ENCODE data around the gene NUPR1.
"Not testable (repeated sequence)": the region's sequence is repeated elsewhere in the genome, so short reads cannot be mapped to it uniquely, and the experiment has no call there.

The NUPR1 gene, protein sequence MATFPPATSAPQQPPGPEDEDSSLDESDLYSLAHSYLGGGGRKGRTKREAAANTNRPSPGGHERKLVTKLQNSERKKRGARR

DNA sequence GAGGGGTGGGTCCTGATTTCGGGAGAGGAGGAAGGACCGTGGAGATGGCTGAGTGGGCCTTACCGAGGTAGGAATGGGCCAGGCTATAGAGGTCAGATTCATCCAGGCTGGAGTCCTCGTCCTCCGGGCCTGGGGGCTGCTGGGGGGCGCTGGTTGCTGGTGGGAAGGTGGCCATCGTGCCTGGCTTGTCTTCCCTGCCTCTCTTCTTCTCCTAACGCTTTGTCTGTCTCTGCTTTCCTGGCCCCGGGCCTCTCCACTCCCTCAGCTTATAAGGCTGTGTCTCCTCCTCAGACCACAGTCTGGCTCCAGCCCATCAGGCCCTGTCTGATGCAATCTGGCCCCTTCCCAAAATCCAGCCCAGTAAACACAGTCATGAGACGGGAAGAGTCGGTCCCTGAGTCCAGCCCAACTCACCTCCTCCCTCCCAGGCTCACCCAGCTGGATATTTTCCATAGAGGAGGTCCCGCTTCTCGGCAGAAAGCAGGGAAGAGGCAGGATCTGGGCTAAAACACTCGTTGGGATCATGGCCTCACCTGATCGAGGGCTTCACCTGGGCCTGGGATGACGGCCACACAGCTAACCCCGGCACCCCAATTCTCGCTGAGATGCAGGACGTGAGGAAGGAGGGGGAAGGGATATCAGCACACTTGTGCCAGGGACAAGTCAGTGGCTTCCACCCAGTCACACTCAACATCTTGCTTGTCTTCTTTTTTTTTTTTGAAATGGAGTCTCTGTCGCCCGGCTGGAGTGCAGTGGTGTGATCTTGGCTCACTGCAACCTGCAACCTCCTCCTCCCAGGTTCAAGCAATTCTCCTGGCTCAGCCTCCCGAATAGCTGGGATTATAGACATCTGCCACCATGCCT, at the start of gene NUPR1:
Gene NUPR1, minus strand, starts transcription at position 242 of the 864 bp plus-strand sequence. Its CDS starts 67 bp downstream, at position 175.
- no peak for DNase-seq

DNA sequence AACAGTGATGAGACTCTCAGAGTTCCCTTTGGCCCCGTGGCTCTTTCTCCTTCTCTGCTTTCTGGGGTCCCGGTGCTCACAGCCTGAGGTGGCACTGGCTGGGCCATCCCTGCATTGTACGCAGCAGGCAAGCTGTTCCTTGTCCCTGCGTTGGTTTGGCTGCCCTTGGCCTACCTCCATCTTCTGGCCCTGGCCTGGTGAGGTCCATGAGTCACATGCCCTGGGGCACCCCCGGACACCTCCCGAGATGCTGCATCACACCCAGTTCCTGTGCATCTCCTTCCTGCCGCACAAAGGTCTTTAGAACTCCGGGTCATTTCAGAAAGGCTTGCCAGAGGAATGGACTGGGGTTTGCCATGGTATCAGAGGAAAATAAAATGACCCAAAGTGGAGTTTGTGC, 48.6 kb upstream of the NUPR1 start:
- DNase-seq, result no peak

DNA sequence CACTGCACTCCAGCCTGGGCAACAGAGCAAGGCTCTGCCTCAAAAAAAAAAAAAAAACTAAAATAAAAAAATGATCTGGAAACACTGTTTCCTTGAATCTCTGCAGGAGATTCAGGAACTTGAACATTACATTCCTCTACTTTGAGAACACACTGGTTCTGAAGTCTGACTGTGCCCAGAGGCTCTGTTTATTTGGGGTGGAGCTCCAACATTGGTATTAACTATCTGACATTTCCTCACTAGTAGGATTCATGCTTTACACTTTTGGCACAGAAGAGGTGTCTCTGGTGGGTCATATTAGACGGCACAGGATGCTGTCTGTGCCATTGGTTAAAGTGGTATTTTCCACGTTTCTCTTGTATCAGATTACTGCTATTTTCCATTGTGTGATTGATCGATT, 47.7 kb upstream of the NUPR1 start:
- no peak for DNase-seq

DNA sequence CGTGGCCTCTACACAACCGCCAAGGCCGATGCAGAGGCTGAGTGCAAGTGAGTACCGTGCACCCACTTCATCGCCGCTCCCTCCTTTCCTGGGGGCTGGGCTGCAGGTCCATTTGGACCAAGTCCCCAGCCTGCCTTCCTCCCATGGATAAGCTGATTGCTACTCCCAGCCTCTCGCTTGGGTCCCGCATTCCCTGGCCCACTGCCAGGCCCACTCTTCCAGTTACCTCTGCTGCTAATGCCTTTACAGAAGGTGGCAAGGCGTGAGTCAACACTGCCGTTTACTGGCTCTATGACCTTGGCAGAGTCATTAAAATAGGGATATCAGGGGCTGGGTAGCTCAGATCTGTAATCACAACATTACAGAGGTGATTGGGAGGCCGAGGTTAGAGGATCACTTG, 46.9 kb upstream of the NUPR1 start:
- no peak for DNase-seq

DNA sequence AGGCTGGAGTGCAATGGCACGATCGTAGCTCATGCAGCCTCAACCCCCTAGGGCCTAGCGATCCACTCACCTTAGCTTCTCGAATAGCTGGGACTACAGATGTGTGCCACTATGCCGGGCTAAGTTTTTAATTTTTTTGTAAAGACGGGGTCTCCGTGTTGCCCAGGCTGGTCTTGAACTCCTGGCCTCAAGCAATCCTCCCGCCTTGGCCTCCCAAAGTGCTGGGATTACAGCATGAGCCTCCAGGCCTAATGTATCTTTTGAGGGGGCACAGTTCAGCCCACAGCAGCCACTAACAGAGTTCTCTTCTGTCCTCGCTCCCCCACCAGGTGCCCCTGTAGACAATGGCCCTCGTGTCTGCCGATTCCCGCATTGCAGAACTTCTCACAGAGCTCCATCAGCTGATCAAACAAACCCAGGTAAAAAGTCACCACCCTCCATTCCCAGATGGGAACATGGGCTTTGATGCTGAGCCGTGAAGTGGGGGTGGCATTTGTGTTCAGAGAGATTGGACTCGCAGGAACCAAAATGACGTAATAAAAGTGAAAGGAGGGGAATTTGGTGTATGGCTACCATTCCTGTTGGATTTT, 42.0 kb upstream of the NUPR1 start:
- DNase-seq, result no peak

DNA sequence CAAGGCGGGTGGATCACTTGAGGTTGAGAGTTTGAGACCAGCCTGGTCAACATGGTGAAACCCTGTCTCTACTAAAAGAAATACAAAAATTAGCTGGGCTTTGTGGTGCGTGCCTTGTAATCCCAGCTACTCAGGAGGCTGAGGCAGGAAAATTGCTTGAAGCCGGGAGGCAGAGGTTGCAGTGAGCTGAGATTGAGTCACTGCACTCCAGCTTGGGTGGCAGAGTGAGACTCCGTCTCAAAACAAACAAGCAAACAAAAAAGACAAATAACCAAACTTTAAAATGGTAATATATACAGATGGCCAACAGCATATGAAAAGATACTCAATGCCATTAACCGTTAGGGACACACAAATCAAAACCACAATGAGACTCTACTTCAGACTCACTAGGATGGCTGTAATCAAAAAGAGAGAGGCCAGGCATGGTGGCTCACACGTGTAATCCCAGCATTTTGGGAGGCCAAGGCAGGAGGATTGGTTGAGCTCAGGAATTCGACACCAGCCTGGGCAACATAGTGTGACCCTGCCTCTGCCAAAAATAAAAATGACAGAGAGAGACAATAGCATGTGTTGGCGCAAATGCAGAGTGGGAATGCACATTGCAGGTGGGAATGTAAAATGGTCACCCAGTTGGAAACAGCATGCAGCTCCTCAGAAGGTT, 36.8 kb upstream of the NUPR1 start:
- no peak for DNase-seq

DNA sequence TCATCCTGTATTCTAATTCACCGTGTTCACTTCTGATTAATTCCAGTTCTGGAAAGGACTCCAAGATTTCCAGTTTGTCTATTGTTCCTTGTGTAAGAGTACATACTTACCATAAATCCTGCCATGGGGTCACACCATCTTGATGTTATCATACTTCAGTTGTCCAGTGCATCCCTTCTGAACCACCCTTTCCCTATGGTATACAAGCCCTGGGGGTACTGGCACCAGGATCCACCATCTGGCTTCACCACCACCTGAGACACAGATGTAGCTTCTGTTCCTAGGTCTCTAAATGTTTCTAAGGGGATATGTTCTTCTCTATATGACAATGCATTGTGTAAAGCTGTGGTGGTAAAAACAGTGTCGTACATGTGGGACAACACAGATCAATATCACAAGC, 36.2 kb upstream of the NUPR1 start:
- no peak for DNase-seq

DNA sequence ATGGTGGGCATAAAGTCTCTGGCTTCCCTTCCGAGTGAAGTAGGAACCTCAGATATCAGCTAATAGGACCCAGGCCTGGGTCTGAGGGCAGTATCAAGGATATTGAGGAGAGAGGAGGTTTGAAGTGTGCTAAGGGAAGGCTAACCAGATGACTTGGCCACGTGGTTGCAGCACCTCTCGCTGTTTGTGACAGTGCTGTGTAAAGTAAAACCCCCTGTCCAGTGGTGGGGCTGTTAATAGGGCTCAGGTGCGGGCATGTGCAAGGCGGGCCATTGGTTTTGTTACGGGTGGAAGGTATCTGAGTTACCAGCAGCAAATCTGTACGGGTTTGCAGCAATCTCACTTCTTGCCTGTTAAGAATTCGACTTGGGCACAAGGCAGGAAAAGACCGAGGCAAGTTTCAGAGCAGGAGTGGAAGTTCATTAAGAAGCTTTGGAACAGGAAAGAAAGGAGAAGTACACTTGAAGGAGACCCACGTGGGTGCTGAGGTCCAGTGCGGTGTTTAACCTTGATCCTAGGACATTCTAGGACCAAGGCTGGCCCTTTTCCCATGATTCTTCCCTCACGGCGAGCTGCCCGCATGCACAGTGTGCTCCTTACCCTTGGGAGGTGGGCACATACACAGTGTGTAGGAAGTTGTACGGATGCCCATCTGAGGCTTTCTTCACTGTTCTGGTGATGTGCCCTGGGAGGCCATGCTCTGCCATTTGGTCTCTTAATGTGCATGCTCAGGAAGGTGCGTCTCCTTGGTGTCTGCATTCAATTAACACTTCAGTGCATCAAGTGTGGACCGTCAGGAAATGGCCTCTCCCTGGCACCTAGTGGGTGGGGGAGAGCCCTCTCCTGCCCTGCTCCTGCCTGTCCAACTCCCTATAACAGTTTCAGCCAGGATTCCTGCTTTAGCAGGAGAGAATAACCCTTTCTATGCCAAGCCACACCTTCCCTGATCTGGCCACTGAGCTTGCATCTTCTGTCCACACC, 35.3 kb upstream of the NUPR1 start:
- no peak for DNase-seq

DNA sequence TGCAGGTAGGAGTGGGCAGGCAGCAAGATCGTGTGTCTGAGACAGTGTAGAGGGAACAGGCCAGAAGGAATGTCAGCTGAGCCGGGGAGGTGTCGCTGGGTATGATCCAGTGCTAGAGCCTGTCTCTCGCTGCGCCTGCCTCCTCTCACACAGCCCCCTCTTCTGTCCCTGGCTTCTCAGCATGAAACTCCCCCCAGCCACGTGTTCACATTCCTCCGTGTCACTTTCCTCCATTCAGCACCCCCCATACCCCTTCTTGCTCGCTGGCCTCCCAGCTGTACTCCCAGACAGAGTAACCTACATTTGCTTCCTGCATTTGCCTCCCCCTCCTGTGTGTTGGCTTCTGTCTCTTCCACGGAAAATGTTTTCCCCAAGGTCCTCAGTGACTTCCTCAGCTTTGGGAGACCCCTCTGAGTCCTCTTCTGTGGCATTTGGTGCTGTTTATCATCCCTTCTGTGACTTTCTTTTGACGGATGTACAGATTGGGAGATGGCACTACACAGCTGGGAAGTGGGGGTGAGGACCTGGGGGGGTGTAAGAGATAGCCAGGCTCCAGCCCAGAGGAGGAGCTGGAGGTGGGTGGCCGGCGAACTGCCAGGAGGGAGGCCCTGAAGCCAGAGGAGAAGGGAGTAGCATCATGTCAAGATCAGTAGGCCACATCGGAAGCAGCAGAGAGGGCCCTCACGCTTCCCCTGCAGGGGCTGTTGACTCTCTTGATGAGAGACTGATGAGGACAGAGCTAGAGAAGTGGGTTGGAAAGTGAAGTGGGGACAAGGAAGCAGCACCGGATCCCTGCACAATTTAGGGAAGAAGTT, 34.1 kb upstream of the NUPR1 start:
- DNase-seq, result no peak

DNA sequence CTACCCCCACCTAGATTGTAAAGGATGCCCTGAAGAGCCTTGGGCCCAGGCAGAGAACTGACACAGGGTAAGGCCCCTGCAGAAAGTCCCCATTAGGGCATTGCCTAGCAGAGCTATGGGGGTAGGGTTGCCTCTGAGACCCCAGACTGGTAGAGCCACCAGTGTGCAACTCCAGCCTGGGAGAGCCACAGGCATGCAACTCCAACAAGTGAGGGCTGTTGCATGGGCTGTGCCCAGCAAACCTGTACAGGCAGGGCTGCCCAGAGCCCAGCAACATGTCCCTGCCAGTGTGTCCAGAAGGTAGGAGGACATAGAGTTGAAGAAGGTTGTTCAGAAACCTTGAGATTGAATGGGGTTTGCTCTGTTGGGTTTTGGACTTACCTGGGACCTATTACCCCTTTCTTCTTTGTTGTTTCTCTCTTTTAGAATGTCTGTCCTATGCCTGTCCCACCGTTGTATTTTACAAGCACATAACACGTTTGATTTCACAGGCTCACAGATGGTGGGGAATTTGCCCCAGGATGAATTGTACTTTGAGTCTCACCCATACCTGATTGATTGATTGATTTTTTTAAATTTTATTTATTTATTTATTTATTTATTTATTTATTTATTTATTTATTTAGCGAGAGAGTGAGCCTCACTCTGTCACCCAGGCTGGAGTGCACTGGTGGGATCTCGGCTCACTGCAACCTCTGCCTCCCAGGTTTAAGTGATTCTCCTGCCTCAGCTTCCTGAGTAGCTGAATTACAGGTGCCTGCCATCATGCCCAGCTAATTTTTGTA, 31.4 kb upstream of the NUPR1 start:
- no peak for DNase-seq

DNA sequence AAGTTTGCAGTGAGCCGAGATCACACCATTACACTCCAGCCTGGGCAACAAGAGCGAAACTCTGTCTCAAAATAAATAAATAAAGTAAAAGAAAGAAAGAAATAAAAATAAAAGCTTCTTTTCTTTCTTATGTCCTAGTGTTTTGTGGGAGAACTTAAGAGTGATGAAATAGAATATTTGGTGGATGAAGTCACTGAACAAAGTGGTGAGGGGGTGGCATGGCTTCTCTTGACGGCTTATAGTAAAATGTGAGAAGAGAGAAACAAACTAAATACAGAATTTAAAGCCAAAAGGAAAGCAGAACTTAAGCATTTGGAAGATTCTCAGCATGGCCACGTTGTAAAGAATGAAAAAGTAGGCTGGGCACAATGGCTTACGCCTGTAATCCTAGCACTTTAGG, 30.2 kb upstream of the NUPR1 start:
- no peak for DNase-seq

DNA sequence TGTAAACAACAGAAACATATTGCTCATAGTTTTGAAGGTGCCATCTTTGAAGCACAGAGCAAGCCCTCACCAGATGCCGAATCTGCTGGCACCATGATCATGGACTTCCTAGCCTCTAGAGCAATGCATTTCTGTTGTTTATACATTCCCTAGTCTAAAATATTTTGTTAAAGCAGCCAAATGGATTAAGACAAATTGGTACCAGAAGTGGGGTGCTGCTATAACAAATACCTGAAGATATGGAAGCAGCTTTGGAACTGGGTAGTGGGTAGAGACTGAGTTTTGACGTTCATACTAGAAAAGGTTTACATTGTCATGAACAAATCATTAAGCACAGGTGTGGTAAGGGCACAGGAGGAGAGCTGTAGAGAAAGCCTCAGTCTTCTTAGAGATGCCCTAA, 28.5 kb upstream of the NUPR1 start:
- no peak for DNase-seq

DNA sequence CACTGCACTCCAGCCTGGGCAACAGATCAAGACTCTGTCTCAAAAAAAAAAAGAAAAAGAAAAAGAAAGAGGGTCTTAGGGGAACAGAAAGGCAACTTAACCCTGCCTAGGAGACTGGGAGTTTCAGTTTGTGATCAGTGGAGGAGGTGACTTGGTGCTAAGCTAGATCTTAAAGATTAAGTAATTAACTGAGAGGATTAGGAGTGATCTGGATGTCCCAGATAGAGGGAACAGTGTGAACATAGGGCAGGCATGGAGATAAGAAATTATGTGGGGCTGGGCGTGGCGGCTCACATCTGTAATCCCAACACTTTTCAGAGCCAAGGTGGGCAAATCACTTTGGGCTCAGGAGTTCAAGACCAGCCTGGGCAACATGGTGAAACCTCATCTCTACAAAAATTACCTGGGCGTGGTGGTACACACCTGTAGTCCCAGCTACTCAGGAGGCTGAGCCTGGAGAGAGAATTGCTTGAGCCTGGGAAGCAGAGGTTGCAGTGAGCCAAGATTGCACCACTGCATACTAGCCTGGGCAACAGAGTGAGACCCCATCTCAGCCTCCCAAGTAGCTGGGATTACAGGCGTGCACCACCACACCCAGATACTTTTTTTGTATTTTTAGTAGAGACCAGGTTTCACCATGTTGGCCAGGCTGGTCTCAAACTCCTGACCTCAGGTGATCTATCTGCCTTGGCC, 27.6 kb upstream of the NUPR1 start:
- not testable (repeated sequence) for DNase-seq

DNA sequence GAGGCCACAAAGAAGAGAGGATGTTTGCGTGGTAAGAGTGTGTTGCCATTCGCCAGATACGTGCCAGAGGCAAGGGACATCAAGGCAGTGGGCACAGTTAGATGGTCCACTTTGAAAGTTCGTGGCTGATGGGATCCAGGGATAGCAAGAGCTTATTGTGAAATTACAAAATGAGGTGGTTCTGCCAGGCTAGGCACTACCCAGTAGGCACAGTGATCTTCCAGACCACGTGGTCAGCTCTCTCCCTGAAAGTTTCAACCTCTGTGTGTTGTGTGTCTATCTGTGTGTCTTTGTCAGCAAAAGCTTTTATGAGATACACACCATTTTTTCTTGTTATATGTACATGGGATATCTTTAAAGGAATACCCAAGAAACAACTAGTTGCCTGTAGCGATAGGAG, 24.4 kb upstream of the NUPR1 start:
- DNase-seq, result no peak

DNA sequence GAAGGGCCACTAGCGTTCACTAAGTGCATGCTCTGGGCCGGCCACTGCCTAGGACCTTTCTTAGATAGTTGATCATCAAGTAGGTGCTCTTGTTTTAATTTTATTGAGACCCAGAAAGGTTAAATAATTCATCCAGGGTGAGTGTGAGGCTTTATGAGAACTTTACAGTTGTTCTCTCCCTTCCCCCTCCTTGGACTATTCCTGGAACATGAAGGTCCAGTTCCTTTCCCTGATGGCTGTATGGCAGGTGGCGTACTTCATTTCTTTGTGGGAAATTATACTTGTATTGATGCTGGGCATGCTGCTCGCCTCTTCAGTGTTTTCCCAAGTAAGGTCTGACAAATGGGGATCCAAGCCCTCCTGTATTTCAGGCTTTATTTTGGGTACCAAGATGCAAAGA, 23.4 kb upstream of the NUPR1 start:
- no peak for DNase-seq

DNA sequence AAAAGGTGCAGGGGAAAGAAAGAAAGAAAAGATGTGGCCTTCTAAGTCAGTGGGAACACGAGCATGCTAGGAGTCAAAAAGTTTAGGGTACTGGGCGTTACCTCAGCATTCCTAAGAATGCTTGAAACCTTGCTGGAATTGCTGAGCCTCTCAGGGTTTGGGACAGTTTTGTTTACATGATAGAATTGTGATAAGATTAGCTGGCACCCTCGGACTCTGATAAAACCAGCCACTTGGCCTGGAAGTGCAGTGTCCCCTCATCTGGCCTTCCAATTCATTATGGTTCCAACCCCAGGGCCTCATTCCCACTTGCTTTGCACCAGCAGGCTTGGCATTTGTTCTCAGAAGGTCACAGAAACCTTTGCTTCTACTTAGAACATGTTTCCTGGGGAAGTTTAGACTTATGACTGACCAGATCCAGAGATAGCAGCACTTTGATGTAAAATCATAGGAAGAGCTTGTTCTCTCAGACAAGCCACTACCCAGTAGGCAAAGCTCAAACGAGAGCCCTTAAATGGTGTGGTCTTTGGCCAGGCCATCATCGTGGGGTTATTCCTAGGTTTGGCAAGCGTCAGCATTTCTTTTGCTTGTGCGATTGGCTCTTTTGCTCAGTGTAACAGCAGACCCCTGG, 22.9 kb upstream of the NUPR1 start:
- no peak for DNase-seq

DNA sequence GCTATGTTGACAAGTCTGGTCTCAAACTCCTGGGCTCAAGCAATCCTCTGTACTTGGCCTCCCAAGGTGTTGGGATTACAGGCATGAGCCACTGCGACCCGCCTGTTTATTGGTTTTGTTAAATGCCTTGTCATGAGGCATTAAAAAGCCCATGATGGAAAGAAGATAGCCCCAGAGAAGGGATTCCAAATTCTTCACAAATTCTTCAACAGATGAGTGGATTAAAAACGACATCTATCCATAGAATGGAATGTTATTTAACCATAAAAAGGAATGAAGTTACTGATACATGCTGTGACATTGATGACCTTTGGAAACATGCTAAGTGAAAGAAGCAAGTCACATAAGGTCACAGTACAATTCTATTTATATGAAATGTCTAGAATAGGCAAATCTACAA, 19.7 kb upstream of the NUPR1 start:
- no peak for DNase-seq

DNA sequence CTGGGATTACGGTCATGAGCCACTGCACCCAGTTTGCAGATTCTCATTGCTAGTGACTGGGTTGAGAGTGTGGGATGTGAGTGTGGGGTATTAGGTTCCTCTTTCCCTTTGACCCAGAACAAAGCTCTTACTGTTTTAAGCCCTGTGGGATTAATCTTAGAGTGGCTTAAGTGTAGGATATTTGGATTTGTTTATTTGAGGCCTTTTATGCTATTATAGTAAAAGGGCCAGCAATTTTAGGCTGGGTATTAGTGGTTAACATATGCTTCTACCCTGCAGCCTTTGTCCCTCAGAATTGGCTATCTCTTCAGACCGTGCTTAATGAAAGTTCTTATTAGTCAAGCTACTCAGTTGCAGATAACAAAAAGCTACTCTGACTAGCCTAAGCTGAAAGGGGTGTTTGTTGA, 18.1 kb upstream of the NUPR1 start:
- DNase-seq, result no peak

DNA sequence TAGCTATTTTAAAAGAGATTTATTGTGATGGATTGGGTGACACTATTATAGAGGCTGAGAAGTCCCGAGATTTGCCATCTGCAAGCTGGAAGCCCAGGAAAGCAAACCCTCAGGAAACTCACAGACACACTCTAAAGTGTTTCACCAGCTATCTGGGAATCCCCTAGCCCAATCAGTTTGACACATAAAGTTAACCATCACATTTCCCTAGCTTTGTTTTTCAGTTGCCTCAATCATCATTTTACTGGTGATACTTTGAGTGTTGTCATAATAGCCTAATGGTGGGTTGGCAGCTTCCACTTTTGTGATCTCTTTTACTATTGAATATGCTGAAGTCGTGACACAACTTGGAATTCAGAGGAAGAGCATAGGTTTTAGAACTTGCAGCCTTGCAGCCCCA, 16.8 kb upstream of the NUPR1 start:
- DNase-seq, result no peak

Data from NCI-H1048 (cell line).